Fibroblast of upper back skin (primary cell): ENCODE data around the gene IDI1.

Source experiments
- DNase-seq: peaks from one replicate; pipeline ENCODE4 v3.0.0-alpha.2; 2013

Gene IDI1

DNA sequence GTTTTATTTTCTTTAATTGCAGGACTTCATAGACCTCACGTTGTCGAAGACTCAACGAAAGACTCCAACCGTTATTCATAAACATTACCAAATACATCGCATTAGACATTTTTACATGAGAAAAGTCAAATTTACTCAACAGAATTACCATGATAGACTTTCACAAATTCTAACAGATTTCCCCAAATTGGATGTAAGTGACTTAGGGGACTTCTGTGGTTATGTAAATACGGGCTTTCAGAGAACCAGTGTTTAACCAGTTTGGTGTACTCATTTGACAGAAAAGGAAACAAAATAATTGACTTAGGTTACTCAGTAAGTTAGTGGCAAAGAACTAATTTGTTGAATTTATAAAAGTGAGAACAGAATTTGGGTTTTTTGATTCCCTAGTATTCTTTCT lies 56.5 kb downstream of the IDI1 start:
- DNase-seq, result no peak

DNA sequence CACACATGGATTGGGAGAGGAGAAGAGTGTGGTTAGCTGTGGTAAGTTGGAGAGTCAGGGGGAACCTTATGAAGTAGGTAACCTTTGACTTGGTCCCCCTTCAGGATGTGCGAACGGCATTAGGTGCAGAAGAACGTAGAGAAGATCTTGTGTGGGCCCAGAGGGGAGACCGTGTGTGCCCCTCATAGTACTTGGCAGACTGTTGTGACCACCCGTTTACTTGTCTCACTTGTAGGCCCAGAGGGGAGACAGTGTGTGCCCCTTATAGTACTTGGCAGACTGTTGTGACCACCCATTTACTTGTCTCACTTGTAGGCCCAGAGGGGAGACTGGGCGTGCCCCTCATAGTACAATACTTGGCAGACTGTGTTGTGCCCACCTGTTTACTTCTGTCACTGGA lies 58.1 kb downstream of the IDI1 start:
- no peak for DNase-seq
